HEK293 (cell line): Measurements from ENCODE around the gene MAD2L1BP.

Source experiments
- KLF8 ChIP-seq: fragments of 450-650 bp; formaldehyde crosslinking; IDR thresholded peaks from 2 replicates; pipeline ENCODE4 v1.5.1; 2016; ENCODE audit warnings: missing biosample characterization, missing genetic modification characterization
- PBX3 ChIP-seq: sonication (generic); formaldehyde crosslinking; IDR thresholded peaks from 2 replicates; pipeline ENCODE4 v1.8.1; 2022; ENCODE audit warnings: mild to moderate bottlenecking, moderate library complexity, missing genetic modification reagents
- REST ChIP-seq: fragments of 450-650 bp; formaldehyde crosslinking; IDR thresholded peaks from 2 replicates; pipeline ENCODE4 v1.5.1; 2016; ENCODE audit warnings: missing biosample characterization, missing genetic modification characterization
- ZBTB17 ChIP-seq: fragments of 450-650 bp; formaldehyde crosslinking; IDR thresholded peaks from 2 replicates; pipeline ENCODE4 v1.5.1; 2016; ENCODE audit warnings: missing biosample characterization, missing genetic modification characterization
- ZNF133 ChIP-seq: fragments of 450-650 bp; formaldehyde crosslinking; IDR thresholded peaks from 2 replicates; pipeline ENCODE4 v1.5.1; 2016; ENCODE audit warnings: missing biosample characterization, missing genetic modification characterization
- ZNF169 ChIP-seq: fragments of 450-650 bp; formaldehyde crosslinking; IDR thresholded peaks from 2 replicates; pipeline ENCODE4 v1.5.1; 2016; ENCODE audit warnings: missing biosample characterization, missing genetic modification characterization
- ZNF23 ChIP-seq: fragments of 450-650 bp; formaldehyde crosslinking; IDR thresholded peaks from 2 replicates; pipeline ENCODE4 v1.5.1; 2016; ENCODE audit warnings: missing biosample characterization, missing genetic modification characterization, borderline replicate concordance
- ZNF26 ChIP-seq: fragments of 450-650 bp; formaldehyde crosslinking; IDR thresholded peaks from 2 replicates; pipeline ENCODE4 v1.5.1; 2016; ENCODE audit warnings: missing biosample characterization, missing genetic modification characterization
- ZNF280C ChIP-seq: fragments of 450-650 bp; formaldehyde crosslinking; IDR thresholded peaks from 2 replicates; pipeline ENCODE4 v1.5.1; 2016; ENCODE audit warnings: missing biosample characterization, missing genetic modification characterization
- ZNF37A ChIP-seq: fragments of 450-650 bp; IDR thresholded peaks from 2 replicates; pipeline ENCODE4 v1.5.1; 2018; ENCODE audit warnings: missing biosample characterization, missing genetic modification characterization
- TF ChIP-seq, protein P1 (sequence below): fragments of 450-650 bp; formaldehyde crosslinking; IDR thresholded peaks from 2 replicates; pipeline ENCODE4 v1.5.1; 2017; ENCODE audit warnings: missing biosample characterization, missing genetic modification characterization
- TF ChIP-seq, protein P2 (sequence below): fragments of 450-650 bp; formaldehyde crosslinking; IDR thresholded peaks from 2 replicates; pipeline ENCODE4 v1.5.1; 2017; ENCODE audit warnings: missing biosample characterization, missing genetic modification characterization
- TF ChIP-seq, protein P3 (sequence below): fragments of 450-650 bp; IDR thresholded peaks from 2 replicates; pipeline ENCODE4 v1.5.1; 2018; ENCODE audit warnings: missing biosample characterization, missing genetic modification characterization
- TF ChIP-seq, protein P4 (sequence below): fragments of 450-650 bp; formaldehyde crosslinking; IDR thresholded peaks from 2 replicates; pipeline ENCODE4 v1.5.1; 2016; ENCODE audit warnings: missing biosample characterization, missing genetic modification characterization
- TF ChIP-seq, protein P5 (sequence below): fragments of 450-650 bp; formaldehyde crosslinking; IDR thresholded peaks from 2 replicates; pipeline ENCODE4 v1.5.1; 2016; ENCODE audit warnings: missing biosample characterization, missing genetic modification characterization, borderline replicate concordance

The MAD2L1BP gene

GRCh38 chr6:43634702-43635303, 837 bp upstream of the MAD2L1BP start (continued):
- no peak for TF ChIP-seq ZNF26 (tag by site-specific recombination)
- TF ChIP-seq, protein P1, sequence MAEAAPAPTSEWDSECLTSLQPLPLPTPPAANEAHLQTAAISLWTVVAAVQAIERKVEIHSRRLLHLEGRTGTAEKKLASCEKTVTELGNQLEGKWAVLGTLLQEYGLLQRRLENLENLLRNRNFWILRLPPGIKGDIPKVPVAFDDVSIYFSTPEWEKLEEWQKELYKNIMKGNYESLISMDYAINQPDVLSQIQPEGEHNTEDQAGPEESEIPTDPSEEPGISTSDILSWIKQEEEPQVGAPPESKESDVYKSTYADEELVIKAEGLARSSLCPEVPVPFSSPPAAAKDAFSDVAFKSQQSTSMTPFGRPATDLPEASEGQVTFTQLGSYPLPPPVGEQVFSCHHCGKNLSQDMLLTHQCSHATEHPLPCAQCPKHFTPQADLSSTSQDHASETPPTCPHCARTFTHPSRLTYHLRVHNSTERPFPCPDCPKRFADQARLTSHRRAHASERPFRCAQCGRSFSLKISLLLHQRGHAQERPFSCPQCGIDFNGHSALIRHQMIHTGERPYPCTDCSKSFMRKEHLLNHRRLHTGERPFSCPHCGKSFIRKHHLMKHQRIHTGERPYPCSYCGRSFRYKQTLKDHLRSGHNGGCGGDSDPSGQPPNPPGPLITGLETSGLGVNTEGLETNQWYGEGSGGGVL (tag by site-specific recombination): no peak
- TF ChIP-seq ZNF133 (tag by site-specific recombination): no peak
- TF ChIP-seq ZNF37A (tag by site-specific recombination): no peak
- TF ChIP-seq REST: no peak
- TF ChIP-seq ZBTB17: peak; percentile 48
- TF ChIP-seq, protein P2, sequence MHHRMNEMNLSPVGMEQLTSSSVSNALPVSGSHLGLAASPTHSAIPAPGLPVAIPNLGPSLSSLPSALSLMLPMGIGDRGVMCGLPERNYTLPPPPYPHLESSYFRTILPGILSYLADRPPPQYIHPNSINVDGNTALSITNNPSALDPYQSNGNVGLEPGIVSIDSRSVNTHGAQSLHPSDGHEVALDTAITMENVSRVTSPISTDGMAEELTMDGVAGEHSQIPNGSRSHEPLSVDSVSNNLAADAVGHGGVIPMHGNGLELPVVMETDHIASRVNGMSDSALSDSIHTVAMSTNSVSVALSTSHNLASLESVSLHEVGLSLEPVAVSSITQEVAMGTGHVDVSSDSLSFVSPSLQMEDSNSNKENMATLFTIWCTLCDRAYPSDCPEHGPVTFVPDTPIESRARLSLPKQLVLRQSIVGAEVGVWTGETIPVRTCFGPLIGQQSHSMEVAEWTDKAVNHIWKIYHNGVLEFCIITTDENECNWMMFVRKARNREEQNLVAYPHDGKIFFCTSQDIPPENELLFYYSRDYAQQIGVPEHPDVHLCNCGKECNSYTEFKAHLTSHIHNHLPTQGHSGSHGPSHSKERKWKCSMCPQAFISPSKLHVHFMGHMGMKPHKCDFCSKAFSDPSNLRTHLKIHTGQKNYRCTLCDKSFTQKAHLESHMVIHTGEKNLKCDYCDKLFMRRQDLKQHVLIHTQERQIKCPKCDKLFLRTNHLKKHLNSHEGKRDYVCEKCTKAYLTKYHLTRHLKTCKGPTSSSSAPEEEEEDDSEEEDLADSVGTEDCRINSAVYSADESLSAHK (tag by site-specific recombination): peak; percentile 93
- TF ChIP-seq, protein P3, sequence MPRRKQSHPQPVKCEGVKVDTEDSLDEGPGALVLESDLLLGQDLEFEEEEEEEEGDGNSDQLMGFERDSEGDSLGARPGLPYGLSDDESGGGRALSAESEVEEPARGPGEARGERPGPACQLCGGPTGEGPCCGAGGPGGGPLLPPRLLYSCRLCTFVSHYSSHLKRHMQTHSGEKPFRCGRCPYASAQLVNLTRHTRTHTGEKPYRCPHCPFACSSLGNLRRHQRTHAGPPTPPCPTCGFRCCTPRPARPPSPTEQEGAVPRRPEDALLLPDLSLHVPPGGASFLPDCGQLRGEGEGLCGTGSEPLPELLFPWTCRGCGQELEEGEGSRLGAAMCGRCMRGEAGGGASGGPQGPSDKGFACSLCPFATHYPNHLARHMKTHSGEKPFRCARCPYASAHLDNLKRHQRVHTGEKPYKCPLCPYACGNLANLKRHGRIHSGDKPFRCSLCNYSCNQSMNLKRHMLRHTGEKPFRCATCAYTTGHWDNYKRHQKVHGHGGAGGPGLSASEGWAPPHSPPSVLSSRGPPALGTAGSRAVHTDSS (tag by site-specific recombination): no peak
- TF ChIP-seq, protein P4, sequence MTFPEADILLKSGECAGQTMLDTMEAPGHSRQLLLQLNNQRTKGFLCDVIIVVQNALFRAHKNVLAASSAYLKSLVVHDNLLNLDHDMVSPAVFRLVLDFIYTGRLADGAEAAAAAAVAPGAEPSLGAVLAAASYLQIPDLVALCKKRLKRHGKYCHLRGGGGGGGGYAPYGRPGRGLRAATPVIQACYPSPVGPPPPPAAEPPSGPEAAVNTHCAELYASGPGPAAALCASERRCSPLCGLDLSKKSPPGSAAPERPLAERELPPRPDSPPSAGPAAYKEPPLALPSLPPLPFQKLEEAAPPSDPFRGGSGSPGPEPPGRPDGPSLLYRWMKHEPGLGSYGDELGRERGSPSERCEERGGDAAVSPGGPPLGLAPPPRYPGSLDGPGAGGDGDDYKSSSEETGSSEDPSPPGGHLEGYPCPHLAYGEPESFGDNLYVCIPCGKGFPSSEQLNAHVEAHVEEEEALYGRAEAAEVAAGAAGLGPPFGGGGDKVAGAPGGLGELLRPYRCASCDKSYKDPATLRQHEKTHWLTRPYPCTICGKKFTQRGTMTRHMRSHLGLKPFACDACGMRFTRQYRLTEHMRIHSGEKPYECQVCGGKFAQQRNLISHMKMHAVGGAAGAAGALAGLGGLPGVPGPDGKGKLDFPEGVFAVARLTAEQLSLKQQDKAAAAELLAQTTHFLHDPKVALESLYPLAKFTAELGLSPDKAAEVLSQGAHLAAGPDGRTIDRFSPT (tag by site-specific recombination): no peak
- no peak for TF ChIP-seq KLF8 (tag by site-specific recombination)
- TF ChIP-seq PBX3 (CRISPR knock-in tag): no peak
- TF ChIP-seq ZNF169 (tag by site-specific recombination): no peak
- no peak for TF ChIP-seq ZNF23 (tag by site-specific recombination)
- TF ChIP-seq, protein P5, sequence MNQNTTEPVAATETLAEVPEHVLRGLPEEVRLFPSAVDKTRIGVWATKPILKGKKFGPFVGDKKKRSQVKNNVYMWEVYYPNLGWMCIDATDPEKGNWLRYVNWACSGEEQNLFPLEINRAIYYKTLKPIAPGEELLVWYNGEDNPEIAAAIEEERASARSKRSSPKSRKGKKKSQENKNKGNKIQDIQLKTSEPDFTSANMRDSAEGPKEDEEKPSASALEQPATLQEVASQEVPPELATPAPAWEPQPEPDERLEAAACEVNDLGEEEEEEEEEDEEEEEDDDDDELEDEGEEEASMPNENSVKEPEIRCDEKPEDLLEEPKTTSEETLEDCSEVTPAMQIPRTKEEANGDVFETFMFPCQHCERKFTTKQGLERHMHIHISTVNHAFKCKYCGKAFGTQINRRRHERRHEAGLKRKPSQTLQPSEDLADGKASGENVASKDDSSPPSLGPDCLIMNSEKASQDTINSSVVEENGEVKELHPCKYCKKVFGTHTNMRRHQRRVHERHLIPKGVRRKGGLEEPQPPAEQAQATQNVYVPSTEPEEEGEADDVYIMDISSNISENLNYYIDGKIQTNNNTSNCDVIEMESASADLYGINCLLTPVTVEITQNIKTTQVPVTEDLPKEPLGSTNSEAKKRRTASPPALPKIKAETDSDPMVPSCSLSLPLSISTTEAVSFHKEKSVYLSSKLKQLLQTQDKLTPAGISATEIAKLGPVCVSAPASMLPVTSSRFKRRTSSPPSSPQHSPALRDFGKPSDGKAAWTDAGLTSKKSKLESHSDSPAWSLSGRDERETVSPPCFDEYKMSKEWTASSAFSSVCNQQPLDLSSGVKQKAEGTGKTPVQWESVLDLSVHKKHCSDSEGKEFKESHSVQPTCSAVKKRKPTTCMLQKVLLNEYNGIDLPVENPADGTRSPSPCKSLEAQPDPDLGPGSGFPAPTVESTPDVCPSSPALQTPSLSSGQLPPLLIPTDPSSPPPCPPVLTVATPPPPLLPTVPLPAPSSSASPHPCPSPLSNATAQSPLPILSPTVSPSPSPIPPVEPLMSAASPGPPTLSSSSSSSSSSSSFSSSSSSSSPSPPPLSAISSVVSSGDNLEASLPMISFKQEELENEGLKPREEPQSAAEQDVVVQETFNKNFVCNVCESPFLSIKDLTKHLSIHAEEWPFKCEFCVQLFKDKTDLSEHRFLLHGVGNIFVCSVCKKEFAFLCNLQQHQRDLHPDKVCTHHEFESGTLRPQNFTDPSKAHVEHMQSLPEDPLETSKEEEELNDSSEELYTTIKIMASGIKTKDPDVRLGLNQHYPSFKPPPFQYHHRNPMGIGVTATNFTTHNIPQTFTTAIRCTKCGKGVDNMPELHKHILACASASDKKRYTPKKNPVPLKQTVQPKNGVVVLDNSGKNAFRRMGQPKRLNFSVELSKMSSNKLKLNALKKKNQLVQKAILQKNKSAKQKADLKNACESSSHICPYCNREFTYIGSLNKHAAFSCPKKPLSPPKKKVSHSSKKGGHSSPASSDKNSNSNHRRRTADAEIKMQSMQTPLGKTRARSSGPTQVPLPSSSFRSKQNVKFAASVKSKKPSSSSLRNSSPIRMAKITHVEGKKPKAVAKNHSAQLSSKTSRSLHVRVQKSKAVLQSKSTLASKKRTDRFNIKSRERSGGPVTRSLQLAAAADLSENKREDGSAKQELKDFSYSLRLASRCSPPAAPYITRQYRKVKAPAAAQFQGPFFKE (tag by site-specific recombination): no peak
- TF ChIP-seq ZNF280C: no peak
